GM12874 (cell line): ENCODE results near the gene PRR15L.

ENCODE experiments used
- TF ChIP-seq, protein P1 (sequence below): IDR thresholded peaks from 2 replicates; pipeline ENCODE4 v1.5.1; 2011; ENCODE audit warnings: low read depth, mild to moderate bottlenecking, control low read depth, low read length, moderate library complexity; ENCODE audit not compliant: insufficient read depth

PRR15L gene

GRCh38 chr17:48001197-48001596, 43.5 kb upstream of the PRR15L start:
- TF ChIP-seq, protein P1, sequence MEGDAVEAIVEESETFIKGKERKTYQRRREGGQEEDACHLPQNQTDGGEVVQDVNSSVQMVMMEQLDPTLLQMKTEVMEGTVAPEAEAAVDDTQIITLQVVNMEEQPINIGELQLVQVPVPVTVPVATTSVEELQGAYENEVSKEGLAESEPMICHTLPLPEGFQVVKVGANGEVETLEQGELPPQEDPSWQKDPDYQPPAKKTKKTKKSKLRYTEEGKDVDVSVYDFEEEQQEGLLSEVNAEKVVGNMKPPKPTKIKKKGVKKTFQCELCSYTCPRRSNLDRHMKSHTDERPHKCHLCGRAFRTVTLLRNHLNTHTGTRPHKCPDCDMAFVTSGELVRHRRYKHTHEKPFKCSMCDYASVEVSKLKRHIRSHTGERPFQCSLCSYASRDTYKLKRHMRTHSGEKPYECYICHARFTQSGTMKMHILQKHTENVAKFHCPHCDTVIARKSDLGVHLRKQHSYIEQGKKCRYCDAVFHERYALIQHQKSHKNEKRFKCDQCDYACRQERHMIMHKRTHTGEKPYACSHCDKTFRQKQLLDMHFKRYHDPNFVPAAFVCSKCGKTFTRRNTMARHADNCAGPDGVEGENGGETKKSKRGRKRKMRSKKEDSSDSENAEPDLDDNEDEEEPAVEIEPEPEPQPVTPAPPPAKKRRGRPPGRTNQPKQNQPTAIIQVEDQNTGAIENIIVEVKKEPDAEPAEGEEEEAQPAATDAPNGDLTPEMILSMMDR, result no peak

DNA sequence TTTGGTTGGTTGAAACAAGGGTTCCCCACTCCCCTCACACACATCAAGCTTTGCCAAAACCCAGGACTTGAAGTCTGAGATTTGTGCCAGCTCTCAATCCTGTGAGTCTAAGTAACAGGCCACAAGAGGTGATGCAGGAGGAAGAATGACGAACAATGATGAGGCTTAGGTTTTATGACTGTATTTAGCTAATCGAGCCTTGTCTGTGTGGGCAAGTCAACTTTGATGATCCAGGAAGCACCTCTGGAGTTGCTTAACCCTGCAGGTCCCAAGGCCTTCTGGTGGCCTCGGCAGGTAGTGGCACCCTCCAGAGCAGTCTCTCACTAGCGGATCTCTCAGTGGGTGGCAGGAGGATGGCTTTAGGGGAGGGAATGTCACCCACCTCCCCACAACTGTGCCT, 41.9 kb upstream of the PRR15L start:
- TF ChIP-seq, protein P1, result no peak

DNA sequence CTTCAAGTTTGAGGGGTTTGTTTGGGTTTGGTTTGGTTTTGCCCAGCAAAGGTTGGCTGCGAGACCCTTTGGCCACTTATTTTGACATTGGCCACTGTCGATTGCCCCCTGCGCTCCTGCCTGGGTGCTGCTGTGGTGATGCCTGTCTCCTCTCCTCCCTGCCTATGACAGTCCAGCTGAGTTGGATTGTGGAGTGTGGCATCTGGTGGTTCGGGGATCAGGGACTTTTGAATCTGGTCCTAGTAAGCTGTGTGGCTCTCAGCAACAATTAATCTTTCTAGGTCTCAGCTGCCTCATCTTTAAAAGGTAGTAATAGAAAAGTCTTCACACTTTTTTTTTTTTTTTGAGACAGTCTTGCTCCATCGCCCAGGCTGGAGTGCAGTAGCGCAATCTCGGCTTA, 40.4 kb upstream of the PRR15L start:
- TF ChIP-seq, protein P1, result no peak

- TF ChIP-seq, protein P1, result no peak
Observed at GRCh38 chr17:47997586-47997985, 39.9 kb upstream of the PRR15L start.

DNA sequence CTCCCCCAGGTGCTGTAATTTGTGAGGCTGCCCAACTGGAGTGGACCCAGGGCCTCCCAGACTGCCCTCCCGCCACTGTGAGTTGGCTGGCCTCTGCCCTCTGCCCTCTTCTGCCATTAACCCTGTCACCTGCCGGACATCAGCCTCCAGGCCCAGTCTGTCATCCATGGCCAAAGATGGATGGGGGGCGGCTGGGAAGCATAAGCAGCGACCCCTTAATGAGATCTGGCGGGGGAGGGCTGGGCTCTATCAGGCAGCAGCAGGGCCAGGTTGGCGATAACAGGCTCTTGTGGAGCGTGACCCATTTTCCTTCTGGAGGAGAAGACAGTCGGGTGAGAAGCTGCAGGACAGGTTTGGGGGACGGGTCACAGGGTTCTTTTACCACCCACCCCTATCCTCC, 38.5 kb upstream of the PRR15L start:
- TF ChIP-seq, protein P1, result no peak

DNA sequence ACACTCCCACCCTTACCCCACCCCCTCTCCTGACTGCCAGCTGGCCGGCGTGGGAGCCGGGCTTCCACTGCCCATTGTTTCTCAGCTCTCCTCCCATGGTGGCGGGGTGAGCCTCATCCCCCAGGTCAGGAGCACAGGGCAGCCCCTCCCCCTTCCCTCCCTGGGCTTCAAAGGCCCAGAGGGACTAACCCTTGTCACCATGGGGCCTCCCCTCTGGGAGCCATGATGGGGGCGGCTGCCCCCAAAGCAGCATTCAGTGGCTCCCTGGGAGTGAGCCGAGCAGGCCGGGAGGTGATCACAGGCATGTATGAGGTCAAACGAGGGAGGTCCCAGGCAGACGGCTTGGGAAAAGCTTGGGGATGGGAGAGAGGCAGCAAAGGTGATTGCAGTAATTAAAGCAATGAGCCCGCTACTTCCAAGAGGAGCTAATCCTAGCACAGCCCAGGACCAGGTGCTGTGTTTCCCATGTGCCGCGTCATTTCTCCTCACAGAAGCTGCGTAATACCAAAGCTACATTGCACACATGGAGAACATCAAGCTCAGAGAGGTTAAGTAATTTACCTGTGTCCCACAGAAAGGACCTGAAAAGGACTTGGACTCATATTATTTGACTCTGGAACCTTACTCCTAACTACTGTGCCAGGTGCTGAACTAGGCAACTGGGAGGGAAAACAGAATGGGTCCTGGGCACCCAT, 37.7 kb upstream of the PRR15L start:
- TF ChIP-seq, protein P1, result no peak

DNA sequence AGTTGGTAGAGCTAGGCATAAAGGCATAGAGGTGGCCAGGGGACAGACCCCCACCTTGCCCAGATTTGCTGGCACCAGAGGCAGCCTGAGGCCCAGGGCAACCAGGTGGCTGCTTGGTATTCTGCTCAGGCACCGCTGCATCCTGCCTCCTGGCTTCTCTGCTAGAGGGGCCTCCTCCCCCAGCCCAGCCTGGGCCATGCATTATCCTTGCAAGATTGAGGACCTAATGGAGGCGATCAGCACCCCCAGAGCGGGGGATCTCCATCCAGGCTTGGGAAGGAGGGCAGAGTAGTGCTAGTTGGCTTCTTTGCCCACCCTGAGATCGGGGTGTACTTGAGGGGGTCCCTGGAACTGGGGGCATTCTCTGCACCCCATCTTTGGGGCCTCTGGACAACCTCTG, 37.0 kb upstream of the PRR15L start:
- TF ChIP-seq, protein P1, result no peak
